T-helper 2 cell treated with Interferon-gamma antibody and Interleukin-4, amounts not matched to agents 100 ng/mL and 5 ng/mL, for 36 hours (primary cell): ENCODE results near the gene CABLES1. TPM values are rescaled to one million over a fixed set of nuclear protein-coding genes. Genes with fewer than 3 reads are reported as not detected.

Experiments
- intact Hi-C: fragments of 100-400 bp; cut with micrococcal nuclease; formaldehyde crosslinking; loops from one replicate; pipeline ENCODE4 v1.15.1; 2023
- total RNA-seq: library from RNA; stranded (reverse); gene quantifications from 2 replicates; pipeline ENCODE4 v1.2.3, GENCODE V29; 2022

The CABLES1 gene
- total RNA-seq, 1 donor from 2014 or later, result 9.7 TPM

GRCh38 chr18:23163786-23164533, 28.7 kb downstream of the CABLES1 start:
- intact Hi-C loops, result no loop called here

GRCh38 chr18:23165271-23166068, 30.2 kb downstream of the CABLES1 start:
- intact Hi-C loops, result no loop called here

- intact Hi-C loops, result no loop called here
These were observed 31.7 kb downstream of the CABLES1 start for GRCh38 chr18:23166891-23167541.

GRCh38 chr18:23169673-23170044, 34.4 kb downstream of the CABLES1 start:
- intact Hi-C loops, result no loop called here

- intact Hi-C loops, result no loop called here
These were observed 34.9 kb downstream of the CABLES1 start for GRCh38 chr18:23170137-23170536.

- intact Hi-C loops, result no loop called here
These were observed 36.4 kb downstream of the CABLES1 start for GRCh38 chr18:23171581-23172156.

- intact Hi-C loops, result no loop called here
These were observed 37.5 kb downstream of the CABLES1 start for GRCh38 chr18:23172591-23173380.

GRCh38 chr18:23173912-23174311, 38.6 kb downstream of the CABLES1 start:
- intact Hi-C loops, result no loop called here

- intact Hi-C loops, result no loop called here
These were observed 41.6 kb downstream of the CABLES1 start for GRCh38 chr18:23176701-23177432.

- intact Hi-C loops, result no loop called here
These were observed 42.3 kb downstream of the CABLES1 start for GRCh38 chr18:23177433-23178072.

- intact Hi-C loops, result no loop called here
These were observed 42.9 kb downstream of the CABLES1 start for GRCh38 chr18:23178201-23178600.

GRCh38 chr18:23178661-23179081, 43.4 kb downstream of the CABLES1 start:
- intact Hi-C loops, result no loop called here

- intact Hi-C loops, result no loop called here
These were observed 44.1 kb downstream of the CABLES1 start for GRCh38 chr18:23179416-23179815.

GRCh38 chr18:23181547-23181946, 46.3 kb downstream of the CABLES1 start:
- intact Hi-C loops, result no loop called here

- intact Hi-C loops, result no loop called here
These were observed 47.3 kb downstream of the CABLES1 start for GRCh38 chr18:23182606-23183005.

GRCh38 chr18:23183411-23184150, 48.3 kb downstream of the CABLES1 start:
- intact Hi-C loops, result no loop called here

- intact Hi-C loops, result no loop called here
These were observed 51.5 kb downstream of the CABLES1 start for GRCh38 chr18:23186781-23187180.

- intact Hi-C loops, result no loop called here
These were observed 52.9 kb downstream of the CABLES1 start for GRCh38 chr18:23188068-23188760.
